GM19240 (cell line): Measurements from ENCODE around the gene BLM.
"Not testable (repeated sequence)": the region's sequence is repeated elsewhere in the genome, so short reads cannot be mapped to it uniquely, and the experiment has no call there.

Experiments used
- DNase-seq: peaks from one replicate; pipeline ENCODE4 v3.0.0; 2011; ENCODE audit warnings: low spot score; ENCODE audit not compliant: insufficient read length

The BLM gene

DNA sequence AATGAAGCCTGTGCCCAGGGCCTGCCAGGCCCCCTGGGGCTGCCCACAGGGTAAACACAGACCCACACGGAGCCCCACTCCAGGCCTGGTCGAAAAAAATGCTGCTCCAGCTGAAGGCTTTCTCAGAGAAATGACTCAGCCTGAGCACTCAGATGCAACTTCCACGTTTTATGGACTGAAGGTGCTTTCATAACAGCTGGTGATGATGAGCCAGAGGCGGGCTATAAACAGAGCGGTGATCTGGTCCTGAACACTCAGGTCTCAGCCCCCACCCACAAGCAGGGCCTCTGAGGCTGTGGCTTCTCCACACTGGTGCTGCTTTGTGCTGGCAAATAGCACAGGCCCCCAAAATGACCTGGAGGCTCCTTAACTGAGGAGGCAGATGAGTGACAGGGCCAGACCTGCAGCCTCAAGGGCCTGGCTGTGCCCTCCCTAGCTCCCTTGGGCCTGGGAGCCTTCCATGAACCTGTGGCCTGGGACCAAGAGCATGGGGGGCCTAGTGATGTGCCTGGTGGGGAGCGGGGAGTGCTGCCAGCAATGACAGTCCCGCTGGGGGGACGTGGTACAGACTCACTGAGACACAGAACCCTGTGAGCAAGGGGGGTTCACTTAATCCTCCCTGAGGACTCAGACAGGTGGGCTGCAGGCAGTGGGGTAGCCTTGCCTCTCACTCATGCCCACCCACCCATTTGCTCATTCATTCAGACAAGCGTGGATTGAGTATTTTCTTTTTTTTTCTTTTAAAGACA is 128.2 kb downstream of the BLM start:
- DNase-seq: no peak

- DNase-seq: not testable (repeated sequence)
Measured at GRCh38 chr15:90849424-90849823, 132.3 kb downstream of the BLM start.

- DNase-seq: no peak
Measured at GRCh38 chr15:90851114-90851513, 134.0 kb downstream of the BLM start.

- DNase-seq: no peak
Measured at GRCh38 chr15:90851940-90852339, 134.8 kb downstream of the BLM start.

DNA sequence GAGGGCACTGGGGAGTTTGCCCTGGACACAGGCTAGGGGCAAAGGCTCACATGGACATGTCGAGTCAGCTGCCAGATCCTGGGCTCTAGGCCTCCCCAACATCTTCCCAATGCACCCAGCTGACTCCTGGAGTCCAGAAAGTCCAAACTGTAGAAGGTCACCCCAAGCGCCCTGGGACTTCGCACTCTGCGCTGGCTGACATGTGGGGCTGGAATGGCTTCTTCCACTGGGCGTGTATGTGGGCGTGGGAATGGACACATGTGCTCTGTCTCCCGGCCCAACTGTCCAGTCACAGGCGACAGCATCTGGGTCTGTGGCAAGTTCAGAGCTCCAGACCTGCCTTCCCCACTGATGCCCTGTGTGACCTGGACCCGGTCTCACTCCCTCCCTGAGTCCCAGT is 138.0 kb downstream of the BLM start:
- DNase-seq: no peak

GRCh38 chr15:90857337-90857736 is 140.2 kb downstream of the BLM start:
- DNase-seq: no peak

GRCh38 chr15:90857883-90858443 is 140.8 kb downstream of the BLM start:
- no peak for DNase-seq

GRCh38 chr15:90859234-90860131 is 142.3 kb downstream of the BLM start:
- no peak for DNase-seq

GRCh38 chr15:90860450-90860849 is 143.3 kb downstream of the BLM start:
- no peak for DNase-seq

DNA sequence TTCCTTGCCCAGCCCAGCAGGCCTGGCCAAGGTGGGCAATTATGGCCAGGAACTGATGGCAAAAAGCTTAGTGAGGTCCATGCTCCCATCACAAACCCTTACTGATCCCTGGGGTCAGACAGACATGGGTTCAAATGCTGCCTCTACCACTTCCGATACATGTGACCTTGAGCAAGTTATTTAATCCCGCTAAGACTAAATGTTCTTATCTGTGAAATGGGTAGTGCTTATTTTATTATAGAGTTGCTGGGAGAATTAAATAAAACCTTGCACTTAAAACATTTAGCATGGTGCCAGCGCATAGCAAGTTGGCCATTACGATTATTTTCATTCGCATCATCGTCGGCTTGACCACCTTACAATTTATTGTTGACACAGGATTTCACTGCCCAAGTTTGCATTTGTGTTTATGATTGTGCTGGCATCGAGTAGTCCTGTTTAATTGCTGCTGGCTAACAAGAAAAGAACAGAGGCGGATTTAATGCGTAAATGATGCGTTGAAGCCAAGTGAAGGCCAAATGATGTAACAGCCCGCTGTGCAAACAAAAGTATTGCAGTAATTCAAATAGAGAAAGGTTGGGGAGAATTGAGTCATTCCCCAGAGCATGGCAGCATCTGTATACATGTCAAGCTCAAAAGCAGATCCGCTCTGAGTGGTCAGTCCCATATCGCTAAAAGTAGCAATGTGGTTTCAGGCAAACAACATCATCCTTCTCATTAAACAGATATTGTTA is 144.0 kb downstream of the BLM start:
- no peak for DNase-seq

- no peak for DNase-seq
Measured at GRCh38 chr15:90862487-90862886, 145.3 kb downstream of the BLM start.

- DNase-seq: no peak
Measured at GRCh38 chr15:90862964-90863778, 146.0 kb downstream of the BLM start.

GRCh38 chr15:90863987-90864386 is 146.8 kb downstream of the BLM start:
- DNase-seq: no peak

DNA sequence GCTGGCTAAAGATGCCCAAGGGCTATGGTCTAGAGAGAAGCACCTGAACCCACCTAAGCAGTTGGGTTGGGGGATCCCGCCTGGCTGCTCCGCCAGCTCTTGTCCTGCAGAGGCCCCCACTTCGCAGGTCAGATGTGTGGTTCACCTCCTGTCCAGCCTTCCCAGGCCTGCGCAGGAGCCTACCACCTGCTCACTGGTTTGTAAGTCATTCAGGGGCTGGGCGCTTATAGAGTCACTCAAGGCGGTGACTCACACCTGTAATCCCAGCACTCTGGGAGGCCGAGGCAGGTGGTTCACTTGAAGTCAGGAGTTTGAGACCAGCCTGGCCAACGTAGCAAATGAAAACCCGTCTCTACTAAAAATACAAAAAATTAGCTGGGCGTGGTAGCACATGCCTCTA is 147.4 kb downstream of the BLM start:
- DNase-seq: no peak

DNA sequence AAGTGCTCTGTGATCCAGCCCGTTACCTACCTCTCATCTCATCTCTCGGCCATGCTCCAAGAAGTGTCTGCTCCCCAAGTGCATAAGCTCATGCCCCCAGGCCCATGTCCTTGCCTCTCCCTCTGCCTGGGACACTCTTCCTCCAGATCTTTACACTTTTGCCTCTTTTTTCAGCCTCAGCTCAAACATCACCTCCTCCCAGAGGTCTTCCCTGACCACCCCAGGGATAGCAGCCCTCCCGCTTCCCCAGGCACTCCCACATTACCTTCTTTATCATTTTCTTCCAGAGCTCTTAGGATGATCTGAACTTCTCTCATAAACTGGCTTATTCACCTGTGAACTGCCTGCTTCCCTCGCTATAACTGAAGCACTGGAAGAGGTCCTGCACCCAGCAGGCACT is 148.6 kb downstream of the BLM start:
- no peak for DNase-seq
